K562 (cell line): Measurements from ENCODE around the gene ATXN7L2.

Experiments used
- HCFC1 ChIP-seq: IDR thresholded peaks from 2 replicates; pipeline ENCODE4 v1.6.1; 2012; ENCODE audit warnings: low read depth, low read length, improper control_type of control experiment
- HMGXB4 ChIP-seq: sonication (generic); formaldehyde crosslinking; IDR thresholded peaks from 2 replicates; pipeline ENCODE4 v1.8.1; 2023; ENCODE audit warnings: mild to moderate bottlenecking, missing genetic modification reagents
- HNRNPL ChIP-seq: fragments of 200-400 bp; formaldehyde crosslinking; IDR thresholded peaks from 2 replicates; pipeline ENCODE4 v1.6.1; 2017; ENCODE audit warnings: low read depth, mild to moderate bottlenecking, low read length
- JUND ChIP-seq, 2 experiments: IDR thresholded peaks; 2 replicates in 1 of 2; 3 replicates in 1 of 2; pipeline ENCODE4 v1.6.1; 2011; ENCODE audit warnings: borderline replicate concordance in 2 of 2, low read depth in 2 of 2, low read length in 2 of 2, improper control_type of control experiment in 1 of 2, missing biosample characterization in 1 of 2, missing genetic modification characterization in 1 of 2, missing genetic modification reagents in 1 of 2
- POLR2A ChIP-seq: fragments of 450-650 bp; conservative IDR thresholded peaks from 2 replicates; pipeline ENCODE4 v1.6.1; 2016
- ZNF444 ChIP-seq: fragments of 250-450 bp; sonication (Bioruptor Pico); IDR thresholded peaks from 2 replicates; pipeline ENCODE4 v1.4.0; 2020; ENCODE audit warnings: mild to moderate bottlenecking, moderate library complexity
- ZNF785 ChIP-seq: fragments of 250-450 bp; sonication (Bioruptor Pico); IDR thresholded peaks from 2 replicates; pipeline ENCODE4 v1.4.0; 2020; ENCODE audit warnings: mild to moderate bottlenecking
- TF ChIP-seq, protein P1 (sequence below), 3 experiments: IDR thresholded peaks in 2 of 3; conservative IDR thresholded peaks in 1 of 3; 2 replicates each; pipeline ENCODE4 v1.5.1; 2011 to 2012; ENCODE audit warnings: low read length in 3 of 3, mild to moderate bottlenecking in 3 of 3, control low read depth in 2 of 3, improper control_type of control experiment in 1 of 3, inconsistent platforms in 1 of 3, low read depth in 1 of 3, mixed read lengths in 1 of 3, moderate library complexity in 1 of 3; ENCODE audit not compliant: insufficient read depth in 2 of 3
- TF ChIP-seq, protein P2 (sequence below): fragments of 450-650 bp; IDR thresholded peaks from 2 replicates; pipeline ENCODE4 v1.6.1; 2016; ENCODE audit warnings: mild to moderate bottlenecking, moderate library complexity
- TF ChIP-seq, protein P3 (sequence below): fragments of 150-350 bp; conservative IDR thresholded peaks from 2 replicates; pipeline ENCODE4 v1.6.1; 2014; ENCODE audit warnings: low read length
- TF ChIP-seq, protein P4 (sequence below): fragments of 450-650 bp; formaldehyde crosslinking; IDR thresholded peaks from 2 replicates; pipeline ENCODE4 v1.4.0; 2020; ENCODE audit warnings: mild to moderate bottlenecking, mixed read lengths

- TF ChIP-seq HCFC1 (no peak), POLR2A (no peak), ZNF785 (CRISPR knock-in tag) (no peak), ZNF444 (no peak), HNRNPL (no peak), JUND (IDR thresholded peaks at IDR 0.05; ENCODE audit: borderline replicate concordance, low read depth, low read length) (no peak), JUND (tag; IDR thresholded peaks at IDR 0.05; ENCODE audit: borderline replicate concordance, low read depth, low read length) (no peak), HMGXB4 (CRISPR knock-in tag) (no peak)
- TF ChIP-seq, protein P1, sequence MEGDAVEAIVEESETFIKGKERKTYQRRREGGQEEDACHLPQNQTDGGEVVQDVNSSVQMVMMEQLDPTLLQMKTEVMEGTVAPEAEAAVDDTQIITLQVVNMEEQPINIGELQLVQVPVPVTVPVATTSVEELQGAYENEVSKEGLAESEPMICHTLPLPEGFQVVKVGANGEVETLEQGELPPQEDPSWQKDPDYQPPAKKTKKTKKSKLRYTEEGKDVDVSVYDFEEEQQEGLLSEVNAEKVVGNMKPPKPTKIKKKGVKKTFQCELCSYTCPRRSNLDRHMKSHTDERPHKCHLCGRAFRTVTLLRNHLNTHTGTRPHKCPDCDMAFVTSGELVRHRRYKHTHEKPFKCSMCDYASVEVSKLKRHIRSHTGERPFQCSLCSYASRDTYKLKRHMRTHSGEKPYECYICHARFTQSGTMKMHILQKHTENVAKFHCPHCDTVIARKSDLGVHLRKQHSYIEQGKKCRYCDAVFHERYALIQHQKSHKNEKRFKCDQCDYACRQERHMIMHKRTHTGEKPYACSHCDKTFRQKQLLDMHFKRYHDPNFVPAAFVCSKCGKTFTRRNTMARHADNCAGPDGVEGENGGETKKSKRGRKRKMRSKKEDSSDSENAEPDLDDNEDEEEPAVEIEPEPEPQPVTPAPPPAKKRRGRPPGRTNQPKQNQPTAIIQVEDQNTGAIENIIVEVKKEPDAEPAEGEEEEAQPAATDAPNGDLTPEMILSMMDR (IDR thresholded peaks at IDR 0.05 in 2 of 3, conservative IDR thresholded peaks at IDR 0.05 in 1 of 3; ENCODE audit: insufficient read depth in 2 of 3, low read depth in 1 of 3, low read length in 3 of 3), result no peak
- TF ChIP-seq, protein P2, sequence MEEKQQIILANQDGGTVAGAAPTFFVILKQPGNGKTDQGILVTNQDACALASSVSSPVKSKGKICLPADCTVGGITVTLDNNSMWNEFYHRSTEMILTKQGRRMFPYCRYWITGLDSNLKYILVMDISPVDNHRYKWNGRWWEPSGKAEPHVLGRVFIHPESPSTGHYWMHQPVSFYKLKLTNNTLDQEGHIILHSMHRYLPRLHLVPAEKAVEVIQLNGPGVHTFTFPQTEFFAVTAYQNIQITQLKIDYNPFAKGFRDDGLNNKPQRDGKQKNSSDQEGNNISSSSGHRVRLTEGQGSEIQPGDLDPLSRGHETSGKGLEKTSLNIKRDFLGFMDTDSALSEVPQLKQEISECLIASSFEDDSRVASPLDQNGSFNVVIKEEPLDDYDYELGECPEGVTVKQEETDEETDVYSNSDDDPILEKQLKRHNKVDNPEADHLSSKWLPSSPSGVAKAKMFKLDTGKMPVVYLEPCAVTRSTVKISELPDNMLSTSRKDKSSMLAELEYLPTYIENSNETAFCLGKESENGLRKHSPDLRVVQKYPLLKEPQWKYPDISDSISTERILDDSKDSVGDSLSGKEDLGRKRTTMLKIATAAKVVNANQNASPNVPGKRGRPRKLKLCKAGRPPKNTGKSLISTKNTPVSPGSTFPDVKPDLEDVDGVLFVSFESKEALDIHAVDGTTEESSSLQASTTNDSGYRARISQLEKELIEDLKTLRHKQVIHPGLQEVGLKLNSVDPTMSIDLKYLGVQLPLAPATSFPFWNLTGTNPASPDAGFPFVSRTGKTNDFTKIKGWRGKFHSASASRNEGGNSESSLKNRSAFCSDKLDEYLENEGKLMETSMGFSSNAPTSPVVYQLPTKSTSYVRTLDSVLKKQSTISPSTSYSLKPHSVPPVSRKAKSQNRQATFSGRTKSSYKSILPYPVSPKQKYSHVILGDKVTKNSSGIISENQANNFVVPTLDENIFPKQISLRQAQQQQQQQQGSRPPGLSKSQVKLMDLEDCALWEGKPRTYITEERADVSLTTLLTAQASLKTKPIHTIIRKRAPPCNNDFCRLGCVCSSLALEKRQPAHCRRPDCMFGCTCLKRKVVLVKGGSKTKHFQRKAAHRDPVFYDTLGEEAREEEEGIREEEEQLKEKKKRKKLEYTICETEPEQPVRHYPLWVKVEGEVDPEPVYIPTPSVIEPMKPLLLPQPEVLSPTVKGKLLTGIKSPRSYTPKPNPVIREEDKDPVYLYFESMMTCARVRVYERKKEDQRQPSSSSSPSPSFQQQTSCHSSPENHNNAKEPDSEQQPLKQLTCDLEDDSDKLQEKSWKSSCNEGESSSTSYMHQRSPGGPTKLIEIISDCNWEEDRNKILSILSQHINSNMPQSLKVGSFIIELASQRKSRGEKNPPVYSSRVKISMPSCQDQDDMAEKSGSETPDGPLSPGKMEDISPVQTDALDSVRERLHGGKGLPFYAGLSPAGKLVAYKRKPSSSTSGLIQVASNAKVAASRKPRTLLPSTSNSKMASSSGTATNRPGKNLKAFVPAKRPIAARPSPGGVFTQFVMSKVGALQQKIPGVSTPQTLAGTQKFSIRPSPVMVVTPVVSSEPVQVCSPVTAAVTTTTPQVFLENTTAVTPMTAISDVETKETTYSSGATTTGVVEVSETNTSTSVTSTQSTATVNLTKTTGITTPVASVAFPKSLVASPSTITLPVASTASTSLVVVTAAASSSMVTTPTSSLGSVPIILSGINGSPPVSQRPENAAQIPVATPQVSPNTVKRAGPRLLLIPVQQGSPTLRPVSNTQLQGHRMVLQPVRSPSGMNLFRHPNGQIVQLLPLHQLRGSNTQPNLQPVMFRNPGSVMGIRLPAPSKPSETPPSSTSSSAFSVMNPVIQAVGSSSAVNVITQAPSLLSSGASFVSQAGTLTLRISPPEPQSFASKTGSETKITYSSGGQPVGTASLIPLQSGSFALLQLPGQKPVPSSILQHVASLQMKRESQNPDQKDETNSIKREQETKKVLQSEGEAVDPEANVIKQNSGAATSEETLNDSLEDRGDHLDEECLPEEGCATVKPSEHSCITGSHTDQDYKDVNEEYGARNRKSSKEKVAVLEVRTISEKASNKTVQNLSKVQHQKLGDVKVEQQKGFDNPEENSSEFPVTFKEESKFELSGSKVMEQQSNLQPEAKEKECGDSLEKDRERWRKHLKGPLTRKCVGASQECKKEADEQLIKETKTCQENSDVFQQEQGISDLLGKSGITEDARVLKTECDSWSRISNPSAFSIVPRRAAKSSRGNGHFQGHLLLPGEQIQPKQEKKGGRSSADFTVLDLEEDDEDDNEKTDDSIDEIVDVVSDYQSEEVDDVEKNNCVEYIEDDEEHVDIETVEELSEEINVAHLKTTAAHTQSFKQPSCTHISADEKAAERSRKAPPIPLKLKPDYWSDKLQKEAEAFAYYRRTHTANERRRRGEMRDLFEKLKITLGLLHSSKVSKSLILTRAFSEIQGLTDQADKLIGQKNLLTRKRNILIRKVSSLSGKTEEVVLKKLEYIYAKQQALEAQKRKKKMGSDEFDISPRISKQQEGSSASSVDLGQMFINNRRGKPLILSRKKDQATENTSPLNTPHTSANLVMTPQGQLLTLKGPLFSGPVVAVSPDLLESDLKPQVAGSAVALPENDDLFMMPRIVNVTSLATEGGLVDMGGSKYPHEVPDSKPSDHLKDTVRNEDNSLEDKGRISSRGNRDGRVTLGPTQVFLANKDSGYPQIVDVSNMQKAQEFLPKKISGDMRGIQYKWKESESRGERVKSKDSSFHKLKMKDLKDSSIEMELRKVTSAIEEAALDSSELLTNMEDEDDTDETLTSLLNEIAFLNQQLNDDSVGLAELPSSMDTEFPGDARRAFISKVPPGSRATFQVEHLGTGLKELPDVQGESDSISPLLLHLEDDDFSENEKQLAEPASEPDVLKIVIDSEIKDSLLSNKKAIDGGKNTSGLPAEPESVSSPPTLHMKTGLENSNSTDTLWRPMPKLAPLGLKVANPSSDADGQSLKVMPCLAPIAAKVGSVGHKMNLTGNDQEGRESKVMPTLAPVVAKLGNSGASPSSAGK, result no peak
- TF ChIP-seq, protein P3, sequence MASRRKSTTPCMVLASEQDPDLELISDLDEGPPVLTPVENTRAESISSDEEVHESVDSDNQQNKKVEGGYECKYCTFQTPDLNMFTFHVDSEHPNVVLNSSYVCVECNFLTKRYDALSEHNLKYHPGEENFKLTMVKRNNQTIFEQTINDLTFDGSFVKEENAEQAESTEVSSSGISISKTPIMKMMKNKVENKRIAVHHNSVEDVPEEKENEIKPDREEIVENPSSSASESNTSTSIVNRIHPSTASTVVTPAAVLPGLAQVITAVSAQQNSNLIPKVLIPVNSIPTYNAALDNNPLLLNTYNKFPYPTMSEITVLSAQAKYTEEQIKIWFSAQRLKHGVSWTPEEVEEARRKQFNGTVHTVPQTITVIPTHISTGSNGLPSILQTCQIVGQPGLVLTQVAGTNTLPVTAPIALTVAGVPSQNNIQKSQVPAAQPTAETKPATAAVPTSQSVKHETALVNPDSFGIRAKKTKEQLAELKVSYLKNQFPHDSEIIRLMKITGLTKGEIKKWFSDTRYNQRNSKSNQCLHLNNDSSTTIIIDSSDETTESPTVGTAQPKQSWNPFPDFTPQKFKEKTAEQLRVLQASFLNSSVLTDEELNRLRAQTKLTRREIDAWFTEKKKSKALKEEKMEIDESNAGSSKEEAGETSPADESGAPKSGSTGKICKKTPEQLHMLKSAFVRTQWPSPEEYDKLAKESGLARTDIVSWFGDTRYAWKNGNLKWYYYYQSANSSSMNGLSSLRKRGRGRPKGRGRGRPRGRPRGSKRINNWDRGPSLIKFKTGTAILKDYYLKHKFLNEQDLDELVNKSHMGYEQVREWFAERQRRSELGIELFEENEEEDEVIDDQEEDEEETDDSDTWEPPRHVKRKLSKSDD, result no peak
- TF ChIP-seq, protein P4, sequence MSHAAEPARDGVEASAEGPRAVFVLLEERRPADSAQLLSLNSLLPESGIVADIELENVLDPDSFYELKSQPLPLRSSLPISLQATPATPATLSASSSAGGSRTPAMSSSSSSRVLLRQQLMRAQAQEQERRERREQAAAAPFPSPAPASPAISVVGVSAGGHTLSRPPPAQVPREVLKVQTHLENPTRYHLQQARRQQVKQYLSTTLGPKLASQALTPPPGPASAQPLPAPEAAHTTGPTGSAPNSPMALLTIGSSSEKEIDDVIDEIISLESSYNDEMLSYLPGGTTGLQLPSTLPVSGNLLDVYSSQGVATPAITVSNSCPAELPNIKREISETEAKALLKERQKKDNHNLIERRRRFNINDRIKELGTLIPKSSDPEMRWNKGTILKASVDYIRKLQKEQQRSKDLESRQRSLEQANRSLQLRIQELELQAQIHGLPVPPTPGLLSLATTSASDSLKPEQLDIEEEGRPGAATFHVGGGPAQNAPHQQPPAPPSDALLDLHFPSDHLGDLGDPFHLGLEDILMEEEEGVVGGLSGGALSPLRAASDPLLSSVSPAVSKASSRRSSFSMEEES (CRISPR knock-in tag), result no peak
Observed at GRCh38 chr1:109517337-109517736, 33.6 kb downstream of the ATXN7L2 start.
